Activated B cell treated with CpG ODN at 0.5 μM for 24 hours (primary cell): ENCODE measurements around the gene PRELID2. TPM values are rescaled to one million over a fixed set of nuclear protein-coding genes. Genes with fewer than 3 reads are reported as not detected.

Source experiments
- ATAC-seq: fragments of 200-7000 bp; cut with Tn5 transposase; one replicate; pipeline ENCODE4 v1.10.0; 2021; ENCODE audit warnings: low read depth, mild to moderate bottlenecking, moderate library complexity
- CTCF ChIA-PET: fragments of 350-600 bp; sonication (Branson Sonifier 250); formaldehyde crosslinking; loops from one replicate; lab custom pipeline; 2021; ENCODE audit warnings: antibody characterized with exemption; lab: Charles Lee
- POLR2A ChIA-PET: fragments of 350-600 bp; sonication (Branson Sonifier 250); formaldehyde crosslinking; loops from one replicate; lab custom pipeline; 2021; ENCODE audit warnings: antibody characterized with exemption; lab: Charles Lee
- DNase-seq: peaks from one replicate; pipeline ENCODE4 v3.0.0; 2022
- H3K27ac Mint-ChIP-seq: one replicate; pipeline ENCODE4 v1.8.0; 2020; ENCODE audit warnings: mixed read lengths
- H3K27me3 Mint-ChIP-seq: one replicate; pipeline ENCODE4 v1.8.0; 2021; ENCODE audit warnings: mixed read lengths
- H3K36me3 Mint-ChIP-seq: one replicate; pipeline ENCODE4 v1.8.0; 2021; ENCODE audit warnings: low read depth, mixed read lengths
- H3K4me1 Mint-ChIP-seq: one replicate; pipeline ENCODE4 v1.8.0; 2021; ENCODE audit warnings: mixed read lengths
- H3K4me3 Mint-ChIP-seq: one replicate; pipeline ENCODE4 v1.8.0; 2020; ENCODE audit warnings: mild to moderate bottlenecking, mixed read lengths
- H3K9me3 Mint-ChIP-seq: one replicate; pipeline ENCODE4 v1.8.0; 2020; ENCODE audit warnings: mixed read lengths
- intact Hi-C: fragments of 100-400 bp; cut with micrococcal nuclease; formaldehyde crosslinking; loops from one replicate; pipeline ENCODE4 v1.15.1; 2024
- total RNA-seq: library from RNA; stranded (reverse); gene quantifications from 2 replicates; pipeline ENCODE4 v1.2.3, GENCODE V29; 2022
- TF ChIP-seq, protein P1 (sequence below): fragments of 200-600 bp; IDR thresholded peaks from one replicate; pipeline ENCODE4 v1.8.0; 2022; ENCODE audit warnings: antibody characterized with exemption, mild to moderate bottlenecking

Gene PRELID2
- total RNA-seq, 1 donor from 2014 or later = 3.3 TPM

- Mint-ChIP-seq H3K27me3 (no peaks in the 10 kb centered on the region), H3K4me1 (no peaks in the 10 kb centered on the region), H3K9me3 (no peaks in the 10 kb centered on the region), H3K4me3 (no peak overlapping the region), H3K36me3 (peaks cover 2% of the 10 kb centered on the region), H3K27ac (no peak overlapping the region)
- ChIA-PET POLR2A (no interaction called here), CTCF (no interaction called here)
- ATAC-seq = no peak
- TF ChIP-seq, protein P1, sequence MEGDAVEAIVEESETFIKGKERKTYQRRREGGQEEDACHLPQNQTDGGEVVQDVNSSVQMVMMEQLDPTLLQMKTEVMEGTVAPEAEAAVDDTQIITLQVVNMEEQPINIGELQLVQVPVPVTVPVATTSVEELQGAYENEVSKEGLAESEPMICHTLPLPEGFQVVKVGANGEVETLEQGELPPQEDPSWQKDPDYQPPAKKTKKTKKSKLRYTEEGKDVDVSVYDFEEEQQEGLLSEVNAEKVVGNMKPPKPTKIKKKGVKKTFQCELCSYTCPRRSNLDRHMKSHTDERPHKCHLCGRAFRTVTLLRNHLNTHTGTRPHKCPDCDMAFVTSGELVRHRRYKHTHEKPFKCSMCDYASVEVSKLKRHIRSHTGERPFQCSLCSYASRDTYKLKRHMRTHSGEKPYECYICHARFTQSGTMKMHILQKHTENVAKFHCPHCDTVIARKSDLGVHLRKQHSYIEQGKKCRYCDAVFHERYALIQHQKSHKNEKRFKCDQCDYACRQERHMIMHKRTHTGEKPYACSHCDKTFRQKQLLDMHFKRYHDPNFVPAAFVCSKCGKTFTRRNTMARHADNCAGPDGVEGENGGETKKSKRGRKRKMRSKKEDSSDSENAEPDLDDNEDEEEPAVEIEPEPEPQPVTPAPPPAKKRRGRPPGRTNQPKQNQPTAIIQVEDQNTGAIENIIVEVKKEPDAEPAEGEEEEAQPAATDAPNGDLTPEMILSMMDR = no peak
- intact Hi-C loops = no loop called here
- no peak for DNase-seq
Measured at GRCh38 chr5:145818604-145819003, 16.5 kb downstream of the PRELID2 start.

- H3K27ac Mint-ChIP-seq = no peak overlapping the region
- CTCF ChIA-PET = no interaction called here
- intact Hi-C loops = no loop called here
- DNase-seq (no peak), ATAC-seq (no peak)
- TF ChIP-seq, protein P1 = no peak
- H3K4me1 Mint-ChIP-seq = no peaks in the 10 kb centered on the region
- no peak overlapping the region for H3K4me3 Mint-ChIP-seq
- H3K27me3 Mint-ChIP-seq = no peaks in the 10 kb centered on the region
- peaks cover 2% of the 10 kb centered on the region for H3K36me3 Mint-ChIP-seq
- no peaks in the 10 kb centered on the region for H3K9me3 Mint-ChIP-seq
- POLR2A ChIA-PET = no interaction called here
Measured at GRCh38 chr5:145812877-145813276, 22.3 kb downstream of the PRELID2 start.

- POLR2A ChIA-PET = no interaction called here
- ATAC-seq = no peak
- no peak for DNase-seq
- CTCF ChIA-PET = no interaction called here
- intact Hi-C loops = no loop called here
- no peak overlapping the region for H3K4me3 Mint-ChIP-seq
- TF ChIP-seq, protein P1 = no peak
- H3K36me3 Mint-ChIP-seq = peaks cover 2% of the 10 kb centered on the region
- no peaks in the 10 kb centered on the region for H3K9me3 Mint-ChIP-seq
- no peaks in the 10 kb centered on the region for H3K27me3 Mint-ChIP-seq
- H3K27ac Mint-ChIP-seq = no peak overlapping the region
- no peaks in the 10 kb centered on the region for H3K4me1 Mint-ChIP-seq
Measured at GRCh38 chr5:145811834-145812625, 23.1 kb downstream of the PRELID2 start.

GRCh38 chr5:145806923-145807322 is 28.2 kb downstream of the PRELID2 start:
- ATAC-seq (no peak), DNase-seq (no peak)
- no peaks in the 10 kb centered on the region for H3K36me3 Mint-ChIP-seq
- ChIA-PET CTCF (no interaction called here), POLR2A (no interaction called here)
- TF ChIP-seq, protein P1 = no peak
- intact Hi-C loops = no loop called here
- no peaks in the 10 kb centered on the region for H3K27me3 Mint-ChIP-seq
- H3K4me1 Mint-ChIP-seq = no peaks in the 10 kb centered on the region
- H3K27ac Mint-ChIP-seq = no peak overlapping the region
- H3K9me3 Mint-ChIP-seq = no peaks in the 10 kb centered on the region
- H3K4me3 Mint-ChIP-seq = no peak overlapping the region

DNA sequence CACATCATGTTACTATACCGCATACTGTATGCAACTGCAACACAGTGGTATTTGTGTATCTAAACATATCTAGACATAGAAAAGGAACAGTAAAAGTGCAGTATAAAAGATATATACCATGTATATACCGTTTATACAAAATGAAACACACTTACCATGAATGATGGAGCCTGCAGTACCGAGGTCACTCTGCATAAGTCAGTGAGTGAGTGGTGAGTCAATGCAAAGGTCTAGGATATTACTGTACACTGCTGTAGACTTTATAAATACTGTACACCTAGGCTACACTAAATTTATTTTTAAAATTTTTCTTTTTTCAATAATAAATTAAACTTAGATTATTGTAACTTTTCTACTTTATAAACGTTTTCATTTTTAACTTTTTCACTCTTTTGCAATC is 29.3 kb downstream of the PRELID2 start:
- H3K9me3 Mint-ChIP-seq = no peaks in the 10 kb centered on the region
- no peak for ATAC-seq
- CTCF ChIA-PET = no interaction called here

More for the DNA sequence above, 29.3 kb downstream of the PRELID2 start:
- Mint-ChIP-seq H3K4me3 (no peak overlapping the region), H3K27me3 (no peaks in the 10 kb centered on the region), H3K4me1 (no peaks in the 10 kb centered on the region), H3K36me3 (no peaks in the 10 kb centered on the region), H3K27ac (no peak overlapping the region)
- intact Hi-C loops = no loop called here
- DNase-seq = no peak
- POLR2A ChIA-PET = no interaction called here
- TF ChIP-seq, protein P1 = no peak
